Keratinocyte (primary cell): ENCODE measurements around the gene IGSF23. TPM values are rescaled to one million over a fixed set of nuclear protein-coding genes. Genes with fewer than 3 reads are reported as not detected.
"Not testable (repeated sequence)": the region's sequence is repeated elsewhere in the genome, so short reads cannot be mapped to it uniquely, and the experiment has no call there.

Source experiments
- DNase-seq: peaks from one replicate; pipeline ENCODE4 v3.0.0-alpha.2; 2011; ENCODE audit warnings: low read depth, missing footprints, low spot score
- FAIRE-seq: peaks from 2 replicates; lab custom pipeline; 2011; peaks lifted over from hg19 to GRCh38; lab: Jason Lieb, UNC
- H2AFZ ChIP-seq: 2 replicates; pipeline ENCODE4 v1.6.0; 2012; ENCODE audit warnings: low read length, control low read depth, inconsistent platforms; ENCODE audit not compliant: control insufficient read depth
- H3K27ac ChIP-seq: 2 replicates; pipeline ENCODE4 v1.5.1; 2011; ENCODE audit warnings: low read length; ENCODE audit not compliant: control insufficient read depth, insufficient read depth
- H3K27me3 ChIP-seq: 3 replicates; pipeline ENCODE4 v1.6.0; 2011; ENCODE audit warnings: low read length; ENCODE audit not compliant: control insufficient read depth, insufficient read depth; ENCODE audit errors: extremely low read depth
- H3K36me3 ChIP-seq, 2 experiments: 2 replicates in 1 of 2; 3 replicates in 1 of 2; pipeline ENCODE4 v1.5.1; 2011; ENCODE audit warnings: low read length in 2 of 2, mild to moderate bottlenecking in 1 of 2; ENCODE audit not compliant: control insufficient read depth in 2 of 2, insufficient read depth in 2 of 2; ENCODE audit errors: extremely low read depth in 1 of 2
- H3K4me1 ChIP-seq: 3 replicates; pipeline ENCODE4 v1.5.1; 2011; ENCODE audit warnings: low read length; ENCODE audit not compliant: control insufficient read depth, insufficient read depth; ENCODE audit errors: extremely low read depth
- H3K4me2 ChIP-seq: 3 replicates; pipeline ENCODE4 v1.6.0; 2011; ENCODE audit warnings: low read depth, low read length; ENCODE audit not compliant: control insufficient read depth, insufficient read depth; ENCODE audit errors: extremely low read depth
- H3K4me3 ChIP-seq, 3 experiments: fragments of 200-600 bp in 1 of 3; sonication (generic) in 1 of 3; 2 replicates in 2 of 3; 3 replicates in 1 of 3; pipeline ENCODE4 v1.5.1; 2011 to 2016; ENCODE audit warnings: low read length in 3 of 3, mild to moderate bottlenecking in 3 of 3, control low read depth in 2 of 3, inconsistent platforms in 1 of 3, low read depth in 1 of 3, mixed read lengths in 1 of 3, mixed run types in 1 of 3, moderate library complexity in 1 of 3; ENCODE audit not compliant: control insufficient read depth in 2 of 3, insufficient read depth in 2 of 3; ENCODE audit errors: extremely low read depth in 1 of 3
- H3K79me2 ChIP-seq: 2 replicates; pipeline ENCODE4 v1.6.0; 2012; ENCODE audit warnings: low read length; ENCODE audit not compliant: control insufficient read depth, insufficient read depth
- H3K9ac ChIP-seq: 3 replicates; pipeline ENCODE4 v1.6.0; 2011; ENCODE audit warnings: low read length; ENCODE audit not compliant: control insufficient read depth, insufficient read depth; ENCODE audit errors: extremely low read depth
- H3K9me1 ChIP-seq: 3 replicates; pipeline ENCODE4 v1.6.0; 2011; ENCODE audit warnings: low read length; ENCODE audit not compliant: control insufficient read depth, insufficient read depth; ENCODE audit errors: extremely low read depth
- H3K9me3 ChIP-seq: 2 replicates; pipeline ENCODE4 v1.5.1; 2012; ENCODE audit warnings: low read depth, low read length; ENCODE audit not compliant: control insufficient read depth
- H4K20me1 ChIP-seq: 3 replicates; pipeline ENCODE4 v1.6.0; 2011; ENCODE audit warnings: low read length; ENCODE audit not compliant: control insufficient read depth, insufficient read depth; ENCODE audit errors: extremely low read depth
- CTCF ChIP-seq, 3 experiments: IDR thresholded peaks in 1 of 3; conservative IDR thresholded peaks in 1 of 3; optimal IDR thresholded peaks in 1 of 3; 2 replicates in 2 of 3; 3 replicates in 1 of 3; pipeline versions ENCODE3 to v1.5.1; 2011; ENCODE audit warnings: low read length in 3 of 3, mild to moderate bottlenecking in 3 of 3, moderate library complexity in 2 of 3, control low read depth in 1 of 3, inconsistent platforms in 1 of 3; ENCODE audit not compliant: insufficient read depth in 2 of 3; ENCODE audit errors: extremely low read depth in 1 of 3
- EZH2 ChIP-seq: IDR thresholded peaks from one replicate; pipeline ENCODE4 v1.6.1; 2012; ENCODE audit warnings: inconsistent platforms, mild to moderate bottlenecking, low read length, moderate library complexity
- dilution Hi-C: fragments of 300-500 bp; cut with MboI; formaldehyde crosslinking; loops from one replicate; pipeline ENCODE4 v1.7.0; 2020; ENCODE audit warnings: low sequenced_read_pairs; ENCODE audit not compliant: extremely low pct_ligation_motif_present
- polyA plus RNA-seq, 5 experiments: library from polyadenylated mRNA; depleted of rRNA in 3 of 5; stranded (reverse) in 3 of 5; stranded (forward) in 1 of 5; unstranded in 1 of 5; fragments of >200 nt; gene quantifications; 1 replicate in 1 of 5; 2 replicates in 3 of 5; 3 replicates in 1 of 5; pipeline versions ENCODE4 v1.2.1 to v1.2.3, GENCODE V29; 2011 to 2012; ENCODE audit warnings: missing spikeins in 2 of 5, low read depth in 1 of 5, low replicate concordance in 1 of 5

IGSF23 gene
- polyA plus RNA-seq, 1 donor (not counting 4 experiments of a cell fraction or from before 2014, with no cell fraction given) = 0.07 TPM

DNA sequence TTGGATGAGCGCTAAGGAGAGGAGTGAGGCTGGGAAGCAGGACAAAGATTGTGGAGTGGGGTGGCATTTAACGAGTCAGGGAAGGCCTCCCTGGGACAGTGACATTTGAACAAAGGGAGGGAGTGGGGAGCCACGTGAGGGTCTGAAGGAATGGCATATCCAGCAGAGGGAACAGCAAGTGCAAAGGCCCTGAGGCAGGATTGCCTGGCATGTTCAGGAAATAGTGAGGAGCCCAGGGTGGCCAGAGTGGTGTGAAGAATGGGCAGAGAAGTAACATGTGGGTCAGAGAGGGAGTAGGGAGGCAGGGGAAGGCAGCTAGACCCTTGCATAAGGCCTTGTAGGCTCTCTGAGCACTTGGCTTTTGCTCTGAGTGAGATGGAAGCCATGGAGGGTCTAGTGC lies 15.4 kb downstream of the IGSF23 start:
- Histone ChIP-seq H3K36me3 (no peaks in the 10 kb centered on the region), H3K9me3 (no peaks in the 10 kb centered on the region), H4K20me1 (no peaks in the 10 kb centered on the region), H3K27me3 (no peaks in the 10 kb centered on the region), H3K9me1 (peaks cover 2% of the 10 kb centered on the region), H3K4me3 (no peak overlapping the region), H3K9ac (no peak overlapping the region), H2AFZ (no peak overlapping the region), H3K4me2 (no peak overlapping the region), H3K79me2 (no peaks in the 10 kb centered on the region), H3K4me1 (peaks cover 25% of the 10 kb centered on the region), H3K27ac (no peak overlapping the region)
- TF ChIP-seq EZH2 = no peak
- TF ChIP-seq CTCF (optimal IDR thresholded peaks at IDR 0.05 in 1 of 3, IDR thresholded peaks at IDR 0.05 in 1 of 3, conservative IDR thresholded peaks at IDR 0.05 in 1 of 3; ENCODE audit: extremely low read depth in 1 of 3, insufficient read depth in 2 of 3, low read length in 3 of 3) = no peak
- DNase-seq = no peak
- FAIRE-seq = no peak
- dilution Hi-C loops = no loop called here

DNA sequence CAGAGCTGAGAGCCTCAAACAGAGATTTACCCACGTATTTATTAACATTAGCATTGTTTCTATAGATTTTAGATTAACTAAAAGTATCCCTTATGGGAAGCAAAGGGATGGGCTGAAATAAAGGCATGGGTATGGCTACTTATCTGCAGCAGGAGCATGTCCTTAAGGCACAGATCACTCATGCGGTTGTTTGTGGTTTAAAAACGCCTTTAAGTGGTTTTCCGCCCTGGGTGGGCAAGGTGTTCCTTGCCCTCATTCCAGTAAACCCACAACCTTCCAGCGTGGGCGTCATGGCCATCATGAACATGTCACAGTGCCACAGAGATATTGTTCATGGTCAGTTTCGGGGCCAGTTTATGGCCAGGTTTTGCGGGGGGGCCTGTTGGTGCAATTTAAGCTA lies 18.2 kb downstream of the IGSF23 start:
- H3K27ac ChIP-seq, H3K79me2 ChIP-seq, H3K36me3 ChIP-seq, H3K27me3 ChIP-seq, DNase-seq, H4K20me1 ChIP-seq, dilution Hi-C loops, H3K9me3 ChIP-seq, H3K4me3 ChIP-seq, FAIRE-seq, H3K9me1 ChIP-seq, H3K9ac ChIP-seq, H3K4me2 ChIP-seq, H2AFZ ChIP-seq: not testable (repeated sequence)
- H3K4me1 ChIP-seq = peaks cover 23% of the 10 kb centered on the region

GRCh38 chr19:44634058-44634457 lies 20.7 kb downstream of the IGSF23 start:
- peaks cover 27% of the 10 kb centered on the region for H3K4me1 ChIP-seq
- dilution Hi-C loops, H2AFZ ChIP-seq, H4K20me1 ChIP-seq, H3K27me3 ChIP-seq, H3K9me1 ChIP-seq, H3K79me2 ChIP-seq, H3K9me3 ChIP-seq, H3K27ac ChIP-seq, H3K4me3 ChIP-seq, H3K4me2 ChIP-seq, DNase-seq, FAIRE-seq, H3K36me3 ChIP-seq, H3K9ac ChIP-seq: not testable (repeated sequence)
